GM21723 (cell line): ENCODE data around the gene NRM.
"Not testable (repeated sequence)": the region's sequence is repeated elsewhere in the genome, so short reads cannot be mapped to it uniquely, and the experiment has no call there.

ENCODE experiments used
- ATAC-seq: cut with Tn5 transposase; IDR thresholded peaks from one replicate; pipeline ENCODE4 v1.9.1; 2021; ENCODE audit warnings: mild to moderate bottlenecking, moderate library complexity; ENCODE audit not compliant: unreplicated experiment

NRM gene

GRCh38 chr6:30721198-30722024 is 30.6 kb upstream of the NRM start:
- ATAC-seq: no peak

GRCh38 chr6:30720738-30721197 is 30.0 kb upstream of the NRM start:
- ATAC-seq: no peak

- peak; percentile 47 for ATAC-seq
Observed at GRCh38 chr6:30719791-30720737, 29.3 kb upstream of the NRM start, which contains the start of gene TUBB. TUBB (plus strand) TSS chr6:30720352; CDS start chr6:30720507, 155 bp downstream.

- ATAC-seq: no peak
Observed at GRCh38 chr6:30719356-30719755, 28.6 kb upstream of the NRM start.

GRCh38 chr6:30717845-30718720 is 27.3 kb upstream of the NRM start:
- not testable (repeated sequence) for ATAC-seq

GRCh38 chr6:30717129-30717844 is 26.5 kb upstream of the NRM start, which contains the start of gene MDC1:
MDC1 (minus strand) TSS chr6:30717281; CDS start chr6:30715175, 2,106 bp downstream.
- peak; percentile 74 for ATAC-seq

GRCh38 chr6:30716879-30717128 is 26.0 kb upstream of the NRM start:
- ATAC-seq: no peak

GRCh38 chr6:30714263-30714662 is 23.5 kb upstream of the NRM start:
- ATAC-seq: no peak

- no peak for ATAC-seq
Observed at GRCh38 chr6:30712441-30712945, 21.7 kb upstream of the NRM start.

GRCh38 chr6:30711758-30712380 is 21.1 kb upstream of the NRM start:
- peak; percentile 51 for ATAC-seq

GRCh38 chr6:30709101-30709868 is 18.5 kb upstream of the NRM start:
- ATAC-seq: no peak

- no peak for ATAC-seq
Observed at GRCh38 chr6:30707281-30707850, 16.6 kb upstream of the NRM start.

GRCh38 chr6:30705620-30706019 is 14.8 kb upstream of the NRM start:
- no peak for ATAC-seq

GRCh38 chr6:30703821-30704220 is 13.0 kb upstream of the NRM start:
- ATAC-seq: no peak

GRCh38 chr6:30703011-30703410 is 12.2 kb upstream of the NRM start:
- no peak for ATAC-seq

- no peak for ATAC-seq
Observed at GRCh38 chr6:30700340-30700739, 9.6 kb upstream of the NRM start.

- ATAC-seq: no peak
Observed at GRCh38 chr6:30696432-30696831, 5.6 kb upstream of the NRM start.

- ATAC-seq: no peak
Observed at GRCh38 chr6:30691208-30691847, 544 bp upstream of the NRM start.
